HG03342 (cell line): ENCODE data around the gene CHRNA9.
"Not testable (repeated sequence)": the region's sequence is repeated elsewhere in the genome, so short reads cannot be mapped to it uniquely, and the experiment has no call there.

Experiments
- ATAC-seq: cut with Tn5 transposase; IDR thresholded peaks from one replicate; pipeline ENCODE4 v1.9.1; 2021; ENCODE audit warnings: mild to moderate bottlenecking, moderate library complexity; ENCODE audit not compliant: unreplicated experiment

CHRNA9 gene

DNA sequence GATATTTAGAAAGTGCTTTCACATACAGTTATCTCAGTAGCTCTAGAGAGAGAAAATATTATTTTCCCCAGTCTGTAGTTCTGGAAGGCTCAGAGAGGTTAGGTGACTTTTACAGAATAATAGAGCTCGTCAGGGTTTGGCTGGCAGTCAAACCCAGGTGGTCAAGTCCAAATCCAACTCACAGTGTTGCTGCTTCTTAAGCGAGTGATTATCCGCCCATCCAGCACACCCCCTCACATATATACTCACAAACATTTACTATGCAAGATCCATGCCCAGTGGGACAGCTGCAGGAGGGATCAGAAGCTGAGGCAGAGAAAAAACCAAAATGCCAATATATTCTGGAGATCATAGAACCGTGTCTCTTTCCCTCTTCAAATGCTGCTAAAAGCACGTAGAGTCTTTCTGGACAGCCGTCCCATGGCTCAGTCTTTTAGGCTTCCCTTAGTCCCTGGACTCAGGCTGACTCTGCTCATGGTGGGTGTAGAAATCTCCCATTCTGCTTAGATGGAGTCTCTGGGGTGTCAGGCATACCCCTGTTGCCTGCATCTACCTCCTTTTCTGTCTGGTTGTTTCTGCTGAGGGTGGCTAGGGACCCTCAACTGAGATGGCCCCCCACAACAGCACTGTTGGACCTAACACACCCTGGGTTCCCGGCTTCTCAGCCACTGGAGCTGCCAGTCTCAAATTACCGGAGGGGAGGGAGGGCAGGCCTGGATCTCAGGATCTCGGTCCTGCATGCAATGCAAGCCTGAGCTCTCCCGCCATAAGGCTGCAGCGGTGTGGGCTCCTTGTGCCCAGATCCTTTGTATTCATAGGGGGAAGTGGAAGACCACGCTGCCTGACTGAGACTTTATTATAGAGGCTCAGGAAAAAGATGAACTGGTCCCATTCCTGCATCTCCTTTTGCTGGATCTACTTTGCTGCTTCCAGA lies at the start of gene CHRNA9:
Gene CHRNA9, plus strand, starts transcription at position 743 of the 934 bp plus-strand sequence. Its CDS starts 135 bp downstream, at position 878.
- ATAC-seq, result no peak

DNA sequence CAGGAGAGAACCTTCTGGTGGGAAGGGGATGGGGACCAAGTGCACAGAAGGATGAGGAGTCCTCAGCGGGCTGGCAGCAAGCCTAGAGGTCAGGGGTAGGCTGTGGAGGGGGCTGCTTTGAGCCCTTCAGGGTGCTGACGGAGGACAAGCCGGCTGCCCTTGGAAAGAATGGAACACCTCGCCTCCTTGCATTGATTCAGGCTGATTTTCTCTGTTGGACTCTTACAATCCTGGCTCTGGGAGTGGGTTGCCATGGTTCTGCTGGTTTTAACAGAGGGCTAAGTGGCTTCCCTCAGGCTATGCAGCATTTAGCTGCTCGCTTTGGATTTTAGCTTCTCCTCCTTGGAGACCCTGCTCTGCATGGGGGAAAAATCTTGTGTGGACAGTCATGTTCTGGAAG lies 49.4 kb upstream of the CHRNA9 start:
- ATAC-seq, result no peak

DNA sequence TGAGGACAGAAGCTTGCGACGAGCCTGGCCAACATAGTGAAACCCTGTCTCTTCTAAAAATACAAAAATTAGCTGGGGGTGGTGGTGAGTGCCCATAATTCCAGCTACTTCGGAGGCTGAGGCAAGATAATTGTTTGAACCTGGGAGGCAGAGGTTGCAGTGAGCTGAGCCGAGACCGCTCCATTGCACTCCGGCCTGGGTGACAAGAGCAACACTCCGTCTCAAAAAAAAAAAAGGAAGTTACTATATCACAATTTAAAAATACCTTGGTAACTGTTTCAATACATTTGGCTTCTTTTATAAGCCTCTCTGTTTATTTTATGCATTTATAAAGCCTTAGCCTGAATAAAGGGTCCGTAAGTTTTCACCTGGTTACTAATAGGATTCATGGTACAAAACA lies 46.6 kb upstream of the CHRNA9 start:
- ATAC-seq, result no peak

DNA sequence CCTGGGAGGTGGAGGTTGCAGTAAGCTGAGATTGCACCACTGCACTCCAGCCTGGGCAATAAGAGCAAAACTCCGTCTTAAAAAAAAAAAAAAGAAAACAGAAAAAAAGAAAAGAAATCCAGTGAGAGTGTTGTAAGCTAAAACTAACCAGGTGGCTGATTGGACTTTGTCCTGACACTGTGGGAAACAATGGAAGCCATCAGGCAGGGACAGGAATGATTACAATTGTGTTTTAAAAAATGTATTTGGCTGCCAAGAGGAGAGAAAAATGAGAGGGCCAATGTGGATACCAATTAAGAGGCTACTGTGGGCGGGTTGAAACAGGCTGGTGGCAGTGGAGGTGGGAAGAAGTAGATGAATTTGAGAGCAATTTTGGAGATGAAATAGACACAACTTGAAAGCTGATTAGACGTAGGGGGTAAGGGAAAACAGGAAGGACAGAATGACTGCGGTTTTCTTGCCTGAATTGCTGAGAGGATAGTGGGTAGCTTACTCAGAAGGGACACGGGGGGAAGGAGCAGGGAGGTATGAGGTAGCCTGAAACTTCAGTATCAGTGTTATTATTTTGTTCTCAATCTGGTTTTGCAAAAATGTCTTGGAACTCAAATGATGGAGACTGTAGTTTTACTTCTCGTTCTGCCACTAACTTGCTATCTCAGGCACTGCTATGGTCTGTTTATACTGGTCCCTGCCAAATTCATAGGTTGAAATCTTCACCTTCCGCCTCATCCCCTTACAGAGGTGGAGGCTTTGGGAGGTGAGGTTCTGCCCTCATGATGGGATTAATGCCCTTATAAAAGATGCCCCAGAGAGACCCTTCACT lies 45.6 kb upstream of the CHRNA9 start:
- ATAC-seq, result no peak

DNA sequence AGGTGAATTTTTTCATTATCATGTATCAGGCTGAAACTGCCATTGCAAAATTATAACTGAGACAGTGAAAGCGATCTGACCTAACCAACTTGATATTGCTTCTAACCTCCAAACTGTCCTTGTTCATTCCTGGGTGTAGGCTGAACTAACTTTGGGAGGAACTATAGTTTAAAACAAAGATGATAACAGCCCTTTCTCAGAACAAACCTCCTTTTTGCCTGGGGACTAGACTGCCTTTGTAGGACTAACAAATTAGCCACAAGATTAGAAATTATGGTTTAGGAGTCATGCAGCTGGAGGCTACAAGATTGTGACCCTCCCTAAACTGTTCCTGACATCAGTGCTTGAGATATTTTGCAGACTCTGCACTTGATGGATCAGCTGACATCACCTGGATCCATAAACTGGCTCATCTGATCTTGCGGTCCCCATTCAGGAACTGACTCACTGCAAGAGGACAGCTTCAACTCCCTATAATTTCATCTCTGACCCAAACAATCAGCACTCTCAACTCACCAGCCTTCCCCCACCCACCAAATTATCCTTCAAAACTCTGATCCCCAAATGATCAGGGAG lies 44.4 kb upstream of the CHRNA9 start:
- ATAC-seq, result not testable (repeated sequence)

DNA sequence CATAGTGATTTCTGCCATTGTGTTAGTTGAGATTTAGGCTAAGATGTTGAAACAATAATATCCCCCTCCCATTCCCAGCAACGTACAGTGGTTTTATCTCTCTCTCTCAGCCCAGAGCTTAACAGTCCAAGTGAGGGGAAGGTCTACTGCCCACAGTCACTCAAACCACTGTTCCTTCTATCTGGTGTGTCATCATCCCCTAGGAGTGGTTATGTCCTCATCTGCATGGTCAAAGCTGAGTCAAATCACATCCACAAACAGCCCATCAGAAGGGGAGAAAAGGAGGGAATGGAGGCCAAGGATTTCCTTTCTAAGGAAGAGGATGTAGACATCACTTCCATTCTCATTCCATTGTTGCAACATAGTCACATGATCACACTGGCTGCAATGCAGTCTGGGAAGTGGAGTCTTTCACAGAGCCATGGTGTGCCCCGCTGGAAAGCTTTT lies 42.8 kb upstream of the CHRNA9 start:
- ATAC-seq, result no peak

DNA sequence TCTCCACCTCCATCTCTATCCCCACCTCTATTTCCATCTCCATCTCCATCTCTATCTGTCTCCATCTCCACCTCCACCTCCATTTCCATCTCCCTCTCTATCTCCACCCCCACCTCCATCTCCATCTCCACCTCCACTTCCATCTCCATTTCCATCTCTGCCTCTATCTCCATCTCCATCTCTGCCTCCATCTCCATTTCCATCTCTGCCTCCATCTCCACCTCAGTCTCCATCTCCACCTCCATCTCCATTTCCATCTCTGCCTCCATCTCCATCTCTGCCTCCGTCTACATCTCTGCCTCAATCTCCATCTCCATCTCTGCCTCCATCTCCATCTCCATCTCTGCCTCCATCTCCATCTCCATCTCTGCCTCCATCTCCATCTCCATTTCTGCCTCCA lies 40.8 kb upstream of the CHRNA9 start:
- ATAC-seq, result no peak

GRCh38 chr4:40295030-40295429 lies 40.1 kb upstream of the CHRNA9 start:
- not testable (repeated sequence) for ATAC-seq

DNA sequence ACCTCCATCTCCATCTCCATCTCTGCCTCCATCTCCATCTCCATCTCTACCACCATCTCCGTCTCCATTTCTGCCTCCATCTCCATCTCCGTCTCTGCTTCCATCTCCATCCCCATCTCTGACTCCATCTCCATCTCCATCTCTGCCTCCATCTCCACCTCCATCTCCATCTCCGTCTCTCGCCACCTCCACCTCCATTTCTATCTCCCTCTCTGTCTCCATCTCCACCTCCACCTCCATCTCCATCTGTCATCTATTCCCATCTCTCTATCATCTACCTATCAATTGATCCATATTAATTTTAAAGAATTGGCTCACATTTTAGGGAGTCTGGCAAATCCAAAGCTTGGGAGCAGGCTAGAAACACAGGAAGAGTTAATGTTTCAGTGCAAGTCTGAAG lies 39.6 kb upstream of the CHRNA9 start:
- no peak for ATAC-seq

DNA sequence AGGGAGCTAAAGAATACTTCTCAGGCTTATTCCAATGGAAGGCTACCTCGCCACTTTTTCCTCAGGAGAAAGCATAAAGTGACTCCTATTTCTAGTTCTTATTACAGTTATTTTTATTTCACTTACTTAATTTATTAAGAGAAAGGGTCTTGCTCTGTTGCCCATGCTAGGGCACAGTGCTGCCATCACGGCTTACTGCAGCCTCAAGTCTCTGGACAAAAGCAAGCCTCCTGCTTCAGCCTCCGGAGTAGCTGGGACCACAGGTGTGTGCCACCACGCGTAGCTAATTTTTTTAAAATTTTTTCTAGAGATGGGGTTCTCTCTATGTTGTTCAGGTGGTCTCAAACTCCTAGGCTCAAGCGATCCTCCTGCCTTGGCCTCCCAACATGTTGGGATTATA lies 36.0 kb upstream of the CHRNA9 start:
- ATAC-seq, result no peak

DNA sequence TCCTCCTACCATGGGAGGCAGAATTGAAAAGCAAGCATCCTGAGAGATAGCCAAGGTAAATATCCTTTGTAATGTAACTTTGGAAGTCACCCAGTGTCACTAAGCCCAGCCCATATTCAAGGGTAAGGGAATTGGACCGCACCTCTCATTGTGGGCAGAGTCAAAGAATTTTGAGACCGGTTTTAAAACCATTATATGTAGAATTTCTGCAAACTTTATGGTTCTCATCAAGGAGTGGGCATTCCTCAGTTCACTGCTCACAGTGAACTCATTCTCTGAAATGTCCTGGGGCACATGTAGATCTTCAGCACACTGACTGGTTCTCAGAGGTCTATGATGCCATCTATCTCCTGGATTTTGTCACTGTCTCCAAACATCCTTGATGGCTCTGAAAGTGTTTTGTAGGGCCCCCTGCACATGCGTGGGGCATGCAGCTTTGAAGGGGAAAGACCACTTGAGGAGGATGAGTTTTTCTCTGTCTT lies 35.3 kb upstream of the CHRNA9 start:
- ATAC-seq, result no peak

DNA sequence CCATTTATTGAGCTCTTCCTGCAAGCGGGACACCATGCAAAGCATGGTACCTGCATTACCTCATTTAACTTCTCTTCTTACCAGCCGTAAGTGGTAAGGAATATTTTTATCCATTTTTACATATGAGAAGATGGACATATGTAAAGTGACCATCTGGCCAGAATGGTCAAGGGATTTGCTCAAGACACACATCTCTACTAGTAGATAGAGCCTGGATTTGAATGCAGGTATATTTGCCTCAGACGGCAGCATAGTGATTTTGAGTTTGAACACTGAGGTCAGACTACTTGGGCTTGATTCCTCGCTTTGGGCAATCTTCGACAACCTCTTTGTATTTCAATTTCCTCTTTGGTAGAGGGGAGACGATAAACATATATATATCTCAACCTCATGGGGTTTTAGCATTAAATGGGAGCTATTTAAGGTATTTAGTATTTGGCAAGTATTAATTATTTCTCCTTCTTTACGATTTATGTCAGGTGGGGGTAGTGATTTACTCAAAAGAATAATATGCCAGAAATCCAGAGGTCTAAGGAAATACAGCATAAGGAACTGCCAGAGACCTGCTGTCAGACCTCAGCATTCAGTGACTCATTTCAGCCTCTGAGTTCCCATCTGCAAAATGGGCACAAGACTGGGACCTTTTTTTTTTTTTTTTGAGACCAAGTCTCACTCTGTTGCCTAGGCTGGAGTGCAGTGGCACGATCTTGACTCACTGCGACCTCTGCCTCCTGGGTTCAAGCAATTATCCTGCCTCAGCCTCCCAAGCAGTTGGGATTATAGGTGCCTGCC lies 34.6 kb upstream of the CHRNA9 start:
- no peak for ATAC-seq

- peak; percentile 67 for ATAC-seq
Measured at GRCh38 chr4:40301603-40302002, 33.5 kb upstream of the CHRNA9 start.

DNA sequence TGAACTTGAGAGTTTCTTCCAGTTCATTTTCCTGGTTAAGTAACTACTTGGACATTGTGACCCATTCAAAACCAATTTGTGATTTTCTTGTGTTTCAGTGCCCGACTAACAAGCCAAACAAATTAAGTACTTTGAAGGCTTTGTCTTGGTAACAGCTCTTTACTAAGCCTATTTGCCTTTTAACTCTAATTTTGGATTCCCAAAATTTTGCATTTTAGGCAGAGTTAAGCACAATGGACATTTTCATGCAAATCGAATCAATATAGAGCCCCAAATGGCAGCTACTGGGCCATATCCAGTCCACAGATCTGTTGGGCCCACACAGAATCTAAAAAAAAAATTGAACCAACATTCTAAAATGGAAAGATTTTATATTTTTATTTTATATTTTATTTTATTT lies 31.4 kb upstream of the CHRNA9 start:
- no peak for ATAC-seq

GRCh38 chr4:40305328-40306170 lies 29.6 kb upstream of the CHRNA9 start:
- peak; percentile 28 for ATAC-seq

DNA sequence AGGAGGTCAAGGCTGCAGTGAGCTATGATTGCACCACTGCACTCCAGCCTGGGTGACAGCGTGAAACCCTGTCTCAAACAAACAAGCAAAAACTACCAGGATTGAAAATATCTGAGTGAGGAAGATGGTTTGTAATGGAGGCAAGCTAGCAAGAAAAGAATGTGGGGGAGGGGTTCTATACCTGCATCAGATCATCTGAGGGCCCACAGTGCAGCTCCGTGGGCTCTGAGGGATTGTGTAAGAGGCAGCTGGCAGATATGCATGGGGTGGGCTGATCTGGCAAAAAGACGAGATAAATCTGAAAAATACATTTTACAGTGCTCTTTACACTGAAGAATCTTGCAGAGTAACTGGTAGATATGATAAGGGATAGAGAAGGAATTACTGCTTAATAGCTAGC lies 28.9 kb upstream of the CHRNA9 start:
- ATAC-seq, result no peak

DNA sequence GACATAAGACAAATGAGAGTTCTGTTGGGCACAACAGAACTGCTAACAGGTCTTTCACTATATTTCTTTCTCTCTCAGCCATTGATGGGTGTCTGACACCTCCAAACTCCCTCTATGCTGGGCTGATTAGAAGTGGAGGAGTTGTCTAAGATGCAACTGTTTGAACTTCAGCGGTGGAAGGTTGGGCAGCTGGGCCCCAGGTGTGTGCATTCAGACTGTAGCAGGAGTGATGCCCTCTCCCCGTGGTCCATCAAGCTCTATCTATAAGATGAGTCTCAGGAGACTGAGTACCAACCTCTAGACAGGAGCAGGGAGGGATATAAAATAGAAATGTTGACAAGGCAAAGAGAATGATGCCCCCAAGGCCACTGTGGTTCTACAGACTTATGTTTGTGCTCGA lies 28.2 kb upstream of the CHRNA9 start:
- no peak for ATAC-seq

DNA sequence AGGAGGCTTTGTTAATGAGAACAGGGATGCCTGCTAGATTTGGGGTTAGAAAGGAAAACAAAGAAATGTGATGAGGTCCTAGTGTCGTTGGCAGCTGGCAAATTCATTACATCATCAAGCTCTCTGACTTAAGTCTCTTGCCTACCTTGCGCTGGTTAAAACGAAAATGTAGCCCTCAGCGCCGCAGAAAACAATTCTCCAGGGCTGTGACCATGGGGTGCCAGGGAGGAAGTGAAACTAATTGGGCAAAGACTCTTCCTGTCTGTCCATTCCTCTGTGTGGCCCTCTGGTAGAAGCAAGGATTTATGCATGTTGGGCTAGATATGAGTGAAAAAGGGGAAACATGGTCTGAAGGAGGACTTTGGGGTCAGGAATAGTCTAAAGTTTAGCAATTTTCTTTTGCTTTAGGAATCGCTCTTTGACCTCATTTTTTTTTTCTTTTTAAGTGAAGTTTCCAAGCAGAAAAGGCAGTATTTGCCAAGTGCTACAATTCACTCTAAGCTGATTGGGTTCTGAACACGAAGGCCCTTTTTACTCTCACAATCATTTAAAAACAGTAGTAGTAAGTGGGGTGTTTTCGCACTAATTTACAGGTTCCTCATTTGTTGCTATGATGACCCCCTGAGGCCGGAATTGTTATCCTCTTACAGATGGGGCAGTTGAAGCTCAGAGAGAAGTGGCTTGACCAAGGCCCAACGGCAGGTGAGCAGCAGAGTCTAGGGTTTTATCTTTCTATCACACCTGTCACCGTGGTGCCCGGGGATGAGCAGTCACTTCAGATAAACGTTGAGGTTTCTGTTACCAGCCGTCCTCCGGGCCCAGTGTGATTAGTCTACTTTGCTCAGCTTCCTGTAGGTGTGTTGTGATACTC lies 27.3 kb upstream of the CHRNA9 start:
- peak; percentile 20 for ATAC-seq
